HG03469 (cell line): ENCODE results near the gene NACC2.
"Not testable (repeated sequence)": the region's sequence is repeated elsewhere in the genome, so short reads cannot be mapped to it uniquely, and the experiment has no call there.

Source experiments
- ATAC-seq: cut with Tn5 transposase; IDR thresholded peaks from one replicate; pipeline ENCODE4 v1.9.1; 2021; ENCODE audit warnings: mild to moderate bottlenecking, moderate library complexity, moderate number of reproducible peaks; ENCODE audit not compliant: unreplicated experiment

Gene NACC2

DNA sequence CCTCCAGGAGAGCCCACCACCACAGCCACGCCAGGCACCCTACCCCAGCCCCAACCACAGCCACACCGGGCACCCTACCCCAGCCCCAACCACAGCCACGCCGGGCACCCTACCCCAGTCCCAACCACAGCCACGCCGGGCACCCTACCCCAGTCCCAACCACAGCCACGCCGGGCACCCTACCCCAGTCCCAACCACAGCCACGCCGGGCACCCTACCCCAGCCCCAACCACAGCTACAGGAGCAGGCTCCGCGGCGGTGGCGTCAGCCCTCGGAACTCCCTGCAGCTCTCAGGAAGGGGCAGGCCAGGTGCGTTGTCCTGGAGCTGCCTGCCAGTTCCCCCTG, 128.2 kb downstream of the NACC2 start:
- not testable (repeated sequence) for ATAC-seq

DNA sequence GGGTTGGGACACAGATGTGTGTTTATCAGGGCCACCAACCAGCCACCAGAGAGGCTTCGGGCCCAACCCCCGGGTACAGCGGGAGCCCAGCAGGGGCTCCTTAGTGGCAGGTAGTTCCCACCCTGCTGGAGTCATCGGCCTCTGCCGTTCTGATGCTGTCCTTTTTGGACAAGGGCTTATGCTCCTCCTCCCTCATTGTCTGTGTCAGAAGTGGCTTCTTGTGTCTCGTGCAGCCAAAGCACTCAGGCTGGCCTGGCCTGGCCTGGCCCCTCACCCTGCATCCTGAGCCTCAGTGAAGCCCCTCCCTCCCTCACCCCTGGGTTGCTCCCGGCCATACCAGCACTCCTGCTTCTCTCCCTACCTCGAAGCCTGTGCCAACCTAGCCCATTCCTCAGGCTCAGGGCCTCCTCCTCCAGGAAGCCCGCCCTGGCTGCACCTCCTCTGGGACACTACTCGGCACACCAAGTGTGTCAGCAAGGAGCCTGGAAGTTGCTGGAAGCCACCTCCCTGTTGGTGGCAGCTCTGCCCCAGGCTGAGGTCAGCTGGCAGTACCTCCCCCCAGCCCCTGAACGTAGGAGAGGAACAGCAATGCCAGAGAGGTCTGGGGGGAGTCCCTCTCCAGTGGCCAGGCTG, 129.8 kb downstream of the NACC2 start:
- ATAC-seq = no peak

DNA sequence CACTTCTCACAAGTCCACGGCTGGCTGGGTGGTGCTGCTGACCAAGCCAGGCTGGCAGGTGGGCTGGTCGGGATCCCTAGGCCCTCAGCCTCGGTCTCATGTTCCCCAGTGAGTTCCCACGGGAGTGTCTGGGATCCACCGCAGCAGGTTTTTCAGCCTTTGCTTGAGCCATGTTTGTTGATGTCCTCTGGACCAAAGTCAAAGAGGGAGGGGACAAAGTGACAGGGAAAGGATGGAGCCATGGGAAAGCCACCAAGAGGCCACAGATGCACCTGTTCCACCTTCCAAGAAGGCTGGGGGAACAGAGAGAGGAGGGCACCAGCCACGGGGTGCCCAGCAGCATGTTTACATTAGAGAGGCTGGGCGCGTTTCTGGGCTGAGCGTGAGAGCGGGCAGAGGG, 131.2 kb downstream of the NACC2 start:
- ATAC-seq = no peak

DNA sequence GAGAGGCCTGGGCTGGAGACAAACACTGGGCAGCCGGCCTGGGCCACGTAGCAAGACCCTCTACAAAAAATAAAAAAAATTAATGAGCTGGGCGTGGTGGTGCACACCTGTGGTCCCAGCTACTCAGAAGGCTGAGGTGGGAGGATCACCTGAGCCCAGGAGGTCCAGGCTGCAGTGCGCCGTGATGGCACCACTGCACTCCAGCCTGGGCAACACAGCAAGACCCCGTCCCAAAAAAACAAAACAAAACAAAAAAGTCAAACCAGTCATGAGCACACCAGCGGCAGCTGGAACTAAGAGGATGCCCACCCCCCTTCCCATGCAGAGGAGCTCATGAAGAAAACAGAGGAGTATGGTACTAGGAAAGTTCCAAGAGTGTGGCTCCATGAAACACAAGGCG, 131.8 kb downstream of the NACC2 start:
- ATAC-seq = no peak

DNA sequence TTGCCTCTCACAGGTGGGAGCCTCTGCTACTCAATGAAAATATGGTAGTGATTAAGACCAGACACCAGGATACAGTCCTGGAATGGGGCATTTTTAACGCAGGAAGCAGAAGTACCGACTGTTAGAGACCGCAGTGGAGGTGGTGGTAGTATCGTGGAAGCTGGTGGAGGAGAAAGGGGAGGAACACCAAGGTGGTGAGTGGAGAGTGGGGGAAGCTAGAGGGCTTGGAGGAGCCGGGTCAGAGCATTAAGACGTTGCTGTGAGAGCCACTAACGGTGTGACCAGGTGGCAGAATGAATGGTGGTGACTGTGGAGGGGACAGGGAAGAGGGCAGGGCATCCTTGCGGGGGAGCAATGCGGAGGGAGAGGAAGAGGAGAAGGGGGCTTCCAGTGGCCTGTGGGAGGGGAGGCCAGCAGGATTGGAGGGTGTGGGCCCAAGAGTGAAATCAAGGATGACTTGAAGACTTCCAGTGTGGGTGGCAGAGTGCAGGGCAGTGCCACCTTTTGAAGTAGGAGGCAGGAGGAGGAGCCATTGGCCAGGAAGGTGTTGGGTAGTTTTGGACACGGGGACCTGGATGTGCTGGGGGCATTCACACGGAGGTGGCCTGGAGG, 132.3 kb downstream of the NACC2 start:
- no peak for ATAC-seq

- ATAC-seq = no peak
Measured at GRCh38 chr9:135961811-135962695, 133.0 kb downstream of the NACC2 start.

DNA sequence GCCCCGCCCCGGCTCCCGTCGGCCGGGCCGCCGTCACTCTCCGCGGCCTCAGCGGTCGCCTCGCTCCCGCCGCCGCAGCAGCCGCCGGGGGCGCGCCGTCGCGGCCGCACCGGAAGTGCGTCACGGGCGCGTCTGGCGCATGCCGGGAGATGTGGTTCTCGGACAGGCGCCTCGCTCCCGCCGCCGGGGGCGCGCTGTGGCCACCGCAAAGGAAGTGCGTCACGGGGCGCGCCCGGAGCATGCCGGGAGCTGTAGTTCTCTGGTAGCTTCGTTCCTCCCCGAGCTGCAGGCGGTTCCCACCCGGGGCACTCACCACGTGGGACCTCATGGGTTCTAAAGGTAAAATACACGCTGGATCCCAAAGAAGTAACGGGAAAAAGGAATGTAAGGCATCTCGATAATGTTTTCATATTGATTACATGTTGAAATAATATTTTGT, 133.8 kb downstream of the NACC2 start, which contains the start of gene UBAC1:
Gene UBAC1, minus strand, starts transcription at position 97 of the 439 bp plus-strand sequence. CDS start 211 bp downstream, outside the sequence.
- peak; percentile 85 for ATAC-seq

DNA sequence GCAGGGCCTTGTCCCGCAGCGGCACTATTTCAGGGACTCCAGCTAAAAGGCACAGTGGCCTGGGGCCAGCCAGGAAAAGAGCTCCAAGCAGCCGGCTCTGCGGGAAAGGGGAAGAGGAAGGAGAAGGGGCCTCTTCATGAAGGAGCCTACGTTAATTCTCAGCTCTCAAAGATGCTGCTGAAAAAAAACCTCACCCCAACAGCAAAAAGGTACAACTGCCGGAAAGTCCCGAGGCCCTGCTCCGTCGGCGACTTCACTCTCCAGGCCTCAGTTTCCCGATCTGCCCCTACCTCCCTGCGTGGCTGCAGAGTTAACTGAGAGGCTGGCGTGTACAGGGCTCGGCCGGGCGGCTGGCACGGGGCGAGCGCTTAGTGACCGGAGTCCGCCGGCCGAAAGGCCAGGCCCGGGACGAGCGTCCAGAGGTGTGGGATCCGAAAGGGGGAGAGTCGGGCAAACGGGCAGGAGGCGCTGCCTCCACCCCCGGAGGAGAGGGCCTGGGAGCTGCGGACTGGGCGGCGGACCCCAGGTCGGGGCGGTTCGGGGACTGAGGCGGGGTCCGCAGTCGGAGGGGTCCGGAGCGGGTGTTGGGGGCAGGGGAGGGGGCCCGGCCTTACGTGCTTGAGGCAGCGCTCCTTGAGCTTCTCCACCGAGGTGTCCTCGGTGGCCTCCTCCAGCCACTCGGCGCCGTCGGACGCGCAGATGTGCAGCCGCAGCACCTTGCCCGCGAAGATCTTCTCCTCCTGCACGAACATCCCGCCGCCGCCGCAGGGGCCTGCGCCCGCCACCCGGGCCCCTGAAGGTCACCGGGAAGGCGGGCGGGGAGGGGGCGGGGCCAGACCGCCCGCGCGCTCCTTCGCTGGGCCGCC, 134.4 kb downstream of the NACC2 start:
- ATAC-seq = peak; percentile 4

GRCh38 chr9:135959814-135960213, 135.3 kb downstream of the NACC2 start:
- ATAC-seq = no peak

GRCh38 chr9:135958485-135958884, 136.6 kb downstream of the NACC2 start:
- ATAC-seq = no peak

- no peak for ATAC-seq
Measured at GRCh38 chr9:135957431-135957830, 137.7 kb downstream of the NACC2 start.

- no peak for ATAC-seq
Measured at GRCh38 chr9:135956802-135957174, 138.3 kb downstream of the NACC2 start.
